CD4-positive, alpha-beta memory T cell (primary cell): ENCODE measurements around the gene KRT79. TPM values are rescaled to one million over a fixed set of nuclear protein-coding genes. Genes with fewer than 3 reads are reported as not detected.

Source experiments
- CTCF ChIA-PET: fragments of 350-600 bp; sonication (Branson Sonifier 250); formaldehyde crosslinking; loops from one replicate; lab custom pipeline; 2021; ENCODE audit warnings: inconsistent platforms; ENCODE audit not compliant: partially characterized antibody; lab: Charles Lee
- POLR2A ChIA-PET: fragments of 350-600 bp; sonication (Branson Sonifier 250); formaldehyde crosslinking; loops from one replicate; lab custom pipeline; 2021; ENCODE audit not compliant: partially characterized antibody; lab: Charles Lee
- DNase-seq, 5 donors: peaks; one replicate each; pipeline versions ENCODE4 v3.0.0 to v3.0.0-alpha.2; 2020 to 2022; ENCODE audit warnings: mixed read lengths in 1 of 5
- H3K27ac ChIP-seq: one replicate; pipeline ENCODE4 v1.7.0; 2013; ENCODE audit warnings: low read depth, low read length
- H3K27me3 ChIP-seq: 2 replicates; pipeline ENCODE4 v1.7.0; 2013; ENCODE audit warnings: mild to moderate bottlenecking, low read length, moderate library complexity; ENCODE audit not compliant: insufficient read depth
- H3K36me3 ChIP-seq: 2 replicates; pipeline ENCODE4 v1.7.0; 2013; ENCODE audit warnings: mild to moderate bottlenecking, low read length, moderate library complexity; ENCODE audit not compliant: insufficient read depth
- H3K4me1 ChIP-seq: 2 replicates; pipeline ENCODE4 v1.7.0; 2013; ENCODE audit warnings: mild to moderate bottlenecking, low read length, moderate library complexity; ENCODE audit not compliant: insufficient read depth
- H3K4me3 ChIP-seq, 2 donors: one replicate each; pipeline ENCODE4 v1.7.0; 2013; ENCODE audit warnings: low read length in 2 of 2, mild to moderate bottlenecking in 1 of 2
- H3K9me3 ChIP-seq, 2 donors: one replicate each; pipeline ENCODE4 v1.7.0; 2013; ENCODE audit warnings: low read length in 2 of 2, control low read depth in 1 of 2; ENCODE audit not compliant: control insufficient read depth in 1 of 2
- H3K27ac Mint-ChIP-seq, 7 donors: one replicate each; pipeline ENCODE4 v1.8.0; 2020 to 2021; ENCODE audit warnings: mixed read lengths in 7 of 7, mild to moderate bottlenecking in 6 of 7, inconsistent platforms in 3 of 7, moderate library complexity in 3 of 7
- H3K27me3 Mint-ChIP-seq, 2 donors: one replicate each; pipeline ENCODE4 v1.8.0; 2020 to 2021; ENCODE audit warnings: mixed read lengths in 2 of 2
- H3K36me3 Mint-ChIP-seq, 2 donors: one replicate each; pipeline ENCODE4 v1.8.0; 2020 to 2021; ENCODE audit warnings: mixed read lengths in 2 of 2, inconsistent platforms in 1 of 2, mild to moderate bottlenecking in 1 of 2
- H3K4me1 Mint-ChIP-seq, 4 donors: one replicate each; pipeline ENCODE4 v1.8.0; 2020 to 2021; ENCODE audit warnings: mixed read lengths in 4 of 4, mild to moderate bottlenecking in 1 of 4
- H3K4me3 Mint-ChIP-seq, 8 donors: one replicate each; pipeline ENCODE4 v1.8.0; 2020 to 2021; ENCODE audit warnings: mixed read lengths in 8 of 8, mild to moderate bottlenecking in 7 of 8, moderate library complexity in 6 of 8, inconsistent platforms in 3 of 8
- H3K9me3 Mint-ChIP-seq, 8 donors: one replicate each; pipeline ENCODE4 v1.8.0; 2020 to 2021; ENCODE audit warnings: mixed read lengths in 8 of 8, mild to moderate bottlenecking in 5 of 8, inconsistent platforms in 3 of 8, moderate library complexity in 1 of 8
- intact Hi-C: fragments of 100-400 bp; cut with micrococcal nuclease; formaldehyde crosslinking; loops from one replicate; pipeline ENCODE4 v1.15.1; 2023
- polyA plus RNA-seq, 2 donors: library from polyadenylated mRNA; unstranded; fragments of 300-500 nt; fragmentation: Illumina TruSeq; gene quantifications; one replicate each; pipeline ENCODE4 v1.2.3, GENCODE V29; 2021
- total RNA-seq, 2 experiments: library from RNA; stranded (reverse); gene quantifications; one replicate each; pipeline ENCODE4 v1.2.3, GENCODE V29; 2021

KRT79 gene
- total and polyA plus RNA-seq, 4 experiments from 2014 or later, result not detected

DNA sequence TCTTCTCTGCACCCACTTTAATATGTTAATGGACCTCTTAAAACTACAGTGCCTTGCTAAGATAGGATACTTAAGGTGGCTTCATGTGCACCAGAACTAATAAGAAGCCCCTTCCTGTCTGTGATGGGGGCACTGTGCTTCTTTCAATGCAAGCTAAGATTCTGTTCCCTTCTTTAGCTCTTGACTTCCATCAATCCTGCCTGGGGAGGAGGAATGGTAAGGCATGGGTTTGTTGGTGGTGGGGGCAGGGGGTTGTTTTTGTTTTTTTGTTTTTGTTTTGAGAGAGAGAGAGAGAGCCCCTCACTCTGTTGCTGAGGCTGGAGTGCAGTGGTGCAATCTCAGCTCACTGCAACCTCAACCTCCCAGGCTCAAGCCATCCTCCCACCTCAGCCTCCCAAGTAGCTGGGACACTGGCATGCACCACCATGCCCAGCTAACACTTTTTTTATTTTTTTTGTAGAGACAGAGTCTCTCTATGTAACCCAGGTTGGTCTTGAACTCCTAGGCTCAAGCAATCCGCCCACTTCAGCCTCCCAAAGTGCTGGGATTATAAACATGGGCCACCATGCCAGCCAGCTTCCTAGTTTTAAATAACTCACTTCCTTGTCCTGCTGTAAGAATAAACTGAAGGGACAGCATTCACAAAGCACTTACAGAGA, 33.7 kb downstream of the KRT79 start:
- CTCF ChIA-PET, result interaction anchor here (1.0 kb wide), 1 partner anchor 85 kb away, joined by 3 read pairs; no protein-coding TSS in a partner anchor
- intact Hi-C loops, result no loop called here
- H3K4me1 ChIP-seq, result no peaks in the 10 kb centered on the region

DNA sequence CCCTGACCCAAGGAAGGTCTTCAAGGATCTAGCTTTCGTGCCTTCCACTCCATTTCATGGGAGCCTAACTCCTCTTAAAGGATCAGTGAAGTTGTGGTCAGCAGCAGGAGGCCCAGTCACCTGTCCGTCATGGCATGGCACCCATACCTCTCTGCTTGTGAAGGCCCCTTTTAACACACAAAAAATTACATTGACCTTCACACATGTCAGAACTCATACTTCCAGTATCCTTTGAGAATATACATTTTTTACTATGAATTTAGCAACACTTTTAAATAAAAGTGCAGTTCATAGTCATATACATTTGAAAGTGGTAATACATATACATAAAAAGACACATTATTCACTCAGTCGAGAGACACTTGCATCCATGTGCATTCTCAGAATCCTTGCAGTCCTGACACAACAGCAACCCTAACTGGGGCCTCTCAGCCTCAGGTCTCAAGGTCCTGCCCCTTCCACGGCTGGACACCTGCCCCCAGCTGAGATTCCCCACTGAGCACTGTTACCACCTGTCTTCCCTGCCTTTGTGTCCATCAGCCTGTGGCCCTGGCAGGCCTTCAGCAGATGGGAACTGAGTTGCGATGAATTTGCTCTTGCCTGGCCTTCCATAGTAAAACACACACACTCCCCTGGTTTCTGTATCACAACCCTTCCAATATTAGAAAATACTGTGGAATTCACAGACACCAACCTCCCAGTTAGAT, 34.5 kb downstream of the KRT79 start:
- CTCF ChIA-PET, result interaction anchor here (1.0 kb wide), 1 partner anchor 86 kb away, joined by 3 read pairs; no protein-coding TSS in a partner anchor
- Mint-ChIP-seq H3K27ac (no peak overlapping the region), H3K36me3 (no peaks in the 10 kb centered on the region)

More for the DNA sequence above, 33.7 kb downstream of the KRT79 start:
- POLR2A ChIA-PET, result no interaction called here
- H3K27ac Mint-ChIP-seq, result no peak overlapping the region
- no peak overlapping the region for H3K4me3 Mint-ChIP-seq
- Histone ChIP-seq H3K36me3 (no peaks in the 10 kb centered on the region), H3K27me3 (no peaks in the 10 kb centered on the region), H3K9me3 (no peaks in the 10 kb centered on the region), H3K4me3 (no peak overlapping the region), H3K27ac (no peak overlapping the region)
- H3K36me3 Mint-ChIP-seq, result no peaks in the 10 kb centered on the region
- H3K27me3 Mint-ChIP-seq, result peaks cover 4 to 5% of the 10 kb centered on the region in 2 donors
- no peak for DNase-seq
- H3K4me1 Mint-ChIP-seq, result no peaks in the 10 kb centered on the region
- peaks cover 0 to 2% (median 0%) of the 10 kb centered on the region in 8 donors for H3K9me3 Mint-ChIP-seq

DNA sequence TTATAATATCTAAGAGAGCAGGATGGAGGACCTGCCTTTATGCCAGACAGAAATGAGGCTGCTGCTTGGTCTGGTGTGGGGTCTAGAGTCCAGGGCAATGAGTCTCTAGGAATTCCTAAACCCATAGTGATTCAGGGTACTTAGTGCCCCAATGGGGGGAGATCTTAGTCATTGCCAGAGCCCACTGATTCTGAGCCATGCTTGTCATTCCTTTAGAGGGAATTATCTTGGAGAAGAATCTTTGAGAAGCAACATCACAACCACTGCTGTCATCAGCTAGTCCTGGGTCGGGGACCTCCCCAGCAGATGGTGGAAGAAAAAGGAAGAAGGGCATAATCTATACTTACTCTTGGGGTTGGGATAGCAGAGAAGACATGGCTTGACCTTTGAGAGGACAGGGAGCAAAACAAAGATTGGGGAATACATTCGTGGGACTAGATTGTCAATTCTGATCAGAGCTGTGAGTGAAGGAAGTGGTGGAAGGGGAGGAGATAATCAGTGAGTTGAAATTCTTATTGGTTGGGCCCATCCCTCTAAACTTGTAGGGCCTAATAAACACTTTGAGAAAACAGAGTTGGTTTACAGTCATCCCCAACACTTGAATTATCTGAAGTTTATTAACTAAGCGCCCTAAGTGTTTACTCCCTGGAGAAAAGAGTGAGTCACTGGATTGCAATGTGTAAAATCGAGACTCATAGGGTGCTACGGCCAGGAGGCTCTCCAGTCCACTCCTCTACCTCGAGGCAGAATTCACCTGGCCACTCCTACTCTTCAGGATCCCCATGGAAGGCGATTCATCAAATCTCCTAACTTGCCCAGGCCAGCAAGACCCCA, 35.2 kb downstream of the KRT79 start:
- intact Hi-C loops, result no loop called here
- POLR2A ChIA-PET, result no interaction called here
- Histone ChIP-seq H3K4me3 (no peak overlapping the region), H3K27me3 (no peaks in the 10 kb centered on the region), H3K9me3 (no peaks in the 10 kb centered on the region), H3K27ac (no peak overlapping the region), H3K4me1 (no peaks in the 10 kb centered on the region), H3K36me3 (no peaks in the 10 kb centered on the region)
- Mint-ChIP-seq H3K27me3 (peaks cover 4 to 5% of the 10 kb centered on the region in 2 donors), H3K4me1 (no peaks in the 10 kb centered on the region), H3K4me3 (no peak overlapping the region), H3K9me3 (peaks cover 0 to 2% (median 0%) of the 10 kb centered on the region in 8 donors), H3K36me3 (no peaks in the 10 kb centered on the region), H3K27ac (no peak overlapping the region)
- CTCF ChIA-PET, result interaction anchor here (1.0 kb wide), 1 partner anchor 9 kb away, joined by 3 read pairs; no protein-coding TSS in a partner anchor
- no peak for DNase-seq

More for the DNA sequence above, 34.5 kb downstream of the KRT79 start:
- Histone ChIP-seq H3K4me3 (no peak overlapping the region), H3K9me3 (no peaks in the 10 kb centered on the region), H3K4me1 (no peaks in the 10 kb centered on the region), H3K36me3 (no peaks in the 10 kb centered on the region), H3K27ac (no peak overlapping the region), H3K27me3 (no peaks in the 10 kb centered on the region)
- intact Hi-C loops, result no loop called here
- Mint-ChIP-seq H3K4me1 (no peaks in the 10 kb centered on the region), H3K27me3 (peaks cover 4 to 5% of the 10 kb centered on the region in 2 donors), H3K4me3 (no peak overlapping the region), H3K9me3 (peaks cover 0 to 2% (median 0%) of the 10 kb centered on the region in 8 donors)
- no peak for DNase-seq
- POLR2A ChIA-PET, result no interaction called here

DNA sequence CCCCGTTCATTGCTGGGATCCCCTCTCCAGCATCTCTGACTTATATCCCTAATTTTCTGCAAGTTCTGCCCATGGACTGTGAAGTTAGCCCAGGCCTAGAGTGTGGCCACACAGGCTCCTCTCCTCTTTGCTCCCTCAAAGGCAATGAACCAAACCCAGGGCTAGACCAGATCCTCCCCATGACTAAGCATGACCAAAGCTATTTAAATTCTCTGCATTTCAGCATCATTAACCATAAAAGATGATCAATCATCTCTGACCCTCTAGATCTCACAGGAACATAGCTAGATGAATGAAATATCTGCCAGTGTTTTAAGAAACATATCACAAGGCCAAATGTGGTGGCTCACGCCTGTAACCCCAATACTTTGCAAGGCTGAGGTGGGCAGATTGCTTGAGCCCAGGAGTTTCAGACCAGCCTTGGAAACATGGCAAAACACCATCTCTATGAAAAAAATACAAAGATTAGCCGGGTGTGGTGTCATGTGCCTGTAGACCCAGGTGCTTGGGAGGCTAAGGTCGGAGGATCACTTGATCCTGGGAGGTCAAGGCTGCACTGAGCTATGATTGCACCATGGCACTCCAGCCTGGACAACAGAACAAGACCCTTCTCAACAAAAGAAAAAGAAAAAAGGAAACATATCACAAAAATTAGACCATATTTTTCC, 36.0 kb downstream of the KRT79 start:
- CTCF ChIA-PET, result interaction anchor here (1.0 kb wide), 1 partner anchor 10 kb away, joined by 3 read pairs; no protein-coding TSS in a partner anchor

DNA sequence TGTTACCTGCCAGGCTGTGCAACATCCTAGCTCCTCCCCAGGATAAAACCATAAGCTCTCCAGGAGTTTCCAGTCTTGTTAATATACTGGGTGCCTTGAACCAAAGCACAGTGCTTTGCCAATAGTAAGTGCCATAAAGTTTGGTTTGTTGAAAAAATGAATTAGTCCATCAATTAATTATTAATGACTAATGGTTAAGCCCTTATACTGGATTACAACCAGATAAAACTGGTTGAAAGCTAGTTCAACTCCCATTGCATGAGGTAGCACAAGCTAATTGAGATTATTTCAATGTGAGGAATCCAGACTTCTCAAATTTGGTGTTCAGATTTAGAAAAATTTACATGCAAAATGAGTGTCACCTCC, 36.6 kb downstream of the KRT79 start:
- H3K4me1 ChIP-seq, result no peaks in the 10 kb centered on the region
- no peak overlapping the region for H3K4me3 ChIP-seq
- no peaks in the 10 kb centered on the region for H3K4me1 Mint-ChIP-seq
- H3K9me3 Mint-ChIP-seq, result peaks cover 0 to 2% (median 0%) of the 10 kb centered on the region in 8 donors
- intact Hi-C loops, result no loop called here
- H3K27me3 ChIP-seq, result no peaks in the 10 kb centered on the region
- no peak overlapping the region for H3K4me3 Mint-ChIP-seq
- ChIA-PET CTCF (no interaction called here), POLR2A (no interaction called here)
- no peak overlapping the region for H3K27ac ChIP-seq
- H3K27ac Mint-ChIP-seq, result no peak overlapping the region
- no peaks in the 10 kb centered on the region for H3K36me3 Mint-ChIP-seq
- H3K9me3 ChIP-seq, result no peaks in the 10 kb centered on the region
- H3K36me3 ChIP-seq, result no peaks in the 10 kb centered on the region
- DNase-seq, result no peak
- H3K27me3 Mint-ChIP-seq, result peaks cover 5 to 8% of the 10 kb centered on the region in 2 donors

More for the DNA sequence above, 36.0 kb downstream of the KRT79 start:
- no peak overlapping the region for H3K4me3 ChIP-seq
- Mint-ChIP-seq H3K9me3 (peaks cover 0 to 2% (median 0%) of the 10 kb centered on the region in 8 donors), H3K4me3 (no peak overlapping the region), H3K27ac (no peak overlapping the region), H3K36me3 (no peaks in the 10 kb centered on the region), H3K27me3 (peaks cover 5 to 8% of the 10 kb centered on the region in 2 donors), H3K4me1 (no peaks in the 10 kb centered on the region)
- H3K4me1 ChIP-seq, result no peaks in the 10 kb centered on the region
- POLR2A ChIA-PET, result no interaction called here
- H3K36me3 ChIP-seq, result no peaks in the 10 kb centered on the region
- no peaks in the 10 kb centered on the region for H3K27me3 ChIP-seq
- no peak overlapping the region for H3K27ac ChIP-seq
- H3K9me3 ChIP-seq, result no peaks in the 10 kb centered on the region
- intact Hi-C loops, result no loop called here
- DNase-seq, result no peak

DNA sequence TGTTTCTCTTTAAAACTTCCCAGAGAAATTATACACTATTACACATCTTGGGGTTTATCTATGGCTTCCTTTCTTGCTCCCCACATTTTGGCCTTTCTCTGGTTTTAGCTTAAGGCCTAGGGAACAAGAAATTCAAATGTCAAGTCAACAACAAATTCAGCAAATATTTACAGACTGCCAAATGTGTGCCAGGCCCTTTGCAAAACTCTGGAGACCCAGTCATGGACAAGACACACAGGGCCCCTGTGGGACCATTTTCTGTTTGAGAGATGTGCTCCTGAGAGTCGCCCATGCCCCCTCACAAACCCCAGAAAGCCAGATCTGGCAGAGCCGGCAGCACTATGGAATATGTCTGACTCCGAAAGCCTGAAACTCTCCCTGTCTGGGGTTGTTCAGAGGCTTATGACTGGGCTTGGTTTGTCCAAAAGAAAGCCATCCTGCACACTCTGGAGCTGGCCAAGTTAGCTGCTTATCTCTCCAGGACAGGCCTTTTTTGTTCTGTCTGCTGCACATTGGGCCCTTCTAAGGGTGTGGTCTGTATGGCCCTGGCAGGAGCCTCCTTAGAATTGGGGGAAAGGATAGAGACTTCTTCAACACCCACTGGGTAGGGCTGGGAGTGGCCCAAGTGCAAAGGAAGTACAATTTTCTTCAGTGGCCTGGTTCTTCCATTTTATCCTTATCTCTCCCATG, 37.1 kb downstream of the KRT79 start:
- no peaks in the 10 kb centered on the region for H3K4me1 Mint-ChIP-seq
- Histone ChIP-seq H3K4me1 (no peaks in the 10 kb centered on the region), H3K27ac (no peak overlapping the region), H3K36me3 (no peaks in the 10 kb centered on the region), H3K4me3 (no peak overlapping the region), H3K27me3 (no peaks in the 10 kb centered on the region), H3K9me3 (no peaks in the 10 kb centered on the region)
- H3K9me3 Mint-ChIP-seq, result peaks cover 0 to 2% (median 0%) of the 10 kb centered on the region in 8 donors
- DNase-seq, result no peak
- ChIA-PET CTCF (no interaction called here), POLR2A (no interaction called here)
- no peak overlapping the region for H3K4me3 Mint-ChIP-seq
- intact Hi-C loops, result no loop called here
- no peaks in the 10 kb centered on the region for H3K36me3 Mint-ChIP-seq
- H3K27me3 Mint-ChIP-seq, result peaks cover 3 to 8% of the 10 kb centered on the region in 2 donors
- no peak overlapping the region for H3K27ac Mint-ChIP-seq
